NOMO-1 treated with dmso at 0.1 percent for 144 hours (cell line): ENCODE data around the gene E2F1.

Experiments
- DNase-seq: peaks from one replicate; lab custom pipeline; 2025; ENCODE audit not compliant: unreplicated experiment; lab: John Stamatoyannopoulos, UW

Gene E2F1

GRCh38 chr20:33686100-33686983, at the start of gene E2F1:
E2F1 (minus strand) TSS chr20:33686385; CDS start chr20:33686264, 121 bp downstream.
- peak; percentile 93 for DNase-seq

- DNase-seq = peak; percentile 62
Observed at GRCh38 chr20:33733654-33734576, 47.7 kb upstream of the E2F1 start.

- DNase-seq = peak; percentile 91
Observed at GRCh38 chr20:33732166-33732970, 46.2 kb upstream of the E2F1 start.

- DNase-seq = peak; percentile 91
Observed at GRCh38 chr20:33731693-33732165, 45.5 kb upstream of the E2F1 start, which contains the start of gene ZNF341. ZNF341 (plus strand) TSS chr20:33731996; CDS start chr20:33732022, 26 bp downstream.

GRCh38 chr20:33730946-33731692, 44.9 kb upstream of the E2F1 start:
- no peak for DNase-seq

- DNase-seq = no peak
Observed at GRCh38 chr20:33729101-33729500, 42.9 kb upstream of the E2F1 start.

- DNase-seq = no peak
Observed at GRCh38 chr20:33728463-33728862, 42.3 kb upstream of the E2F1 start.

GRCh38 chr20:33727806-33728205, 41.6 kb upstream of the E2F1 start:
- no peak for DNase-seq

GRCh38 chr20:33727115-33727479, 40.9 kb upstream of the E2F1 start:
- no peak for DNase-seq

GRCh38 chr20:33725607-33726264, 39.6 kb upstream of the E2F1 start:
- DNase-seq = no peak

- no peak for DNase-seq
Observed at GRCh38 chr20:33724439-33725094, 38.4 kb upstream of the E2F1 start.

GRCh38 chr20:33721391-33722140, 35.4 kb upstream of the E2F1 start:
- no peak for DNase-seq

- peak; percentile 83 for DNase-seq
Observed at GRCh38 chr20:33719989-33720709, 34.0 kb upstream of the E2F1 start, which contains the start of gene PXMP4. PXMP4 (minus strand) TSS chr20:33720310; CDS start chr20:33720207, 103 bp downstream.

GRCh38 chr20:33719277-33719988, 33.2 kb upstream of the E2F1 start:
- DNase-seq = no peak

GRCh38 chr20:33716498-33716897, 30.3 kb upstream of the E2F1 start:
- no peak for DNase-seq

- no peak for DNase-seq
Observed at GRCh38 chr20:33713865-33714367, 27.7 kb upstream of the E2F1 start.

GRCh38 chr20:33711446-33711738, 25.2 kb upstream of the E2F1 start:
- no peak for DNase-seq
